Stimulated activated naive CD4-positive, alpha-beta T cell (primary cell): ENCODE measurements around the gene PTEN.

ENCODE experiments used
- DNase-seq, 6 experiments: peaks; one replicate each; lab custom pipeline; 2025; lab: John Stamatoyannopoulos, UW

Gene PTEN

GRCh38 chr10:87920538-87920937 lies 57.1 kb downstream of the PTEN start:
- DNase-seq: no peak

DNA sequence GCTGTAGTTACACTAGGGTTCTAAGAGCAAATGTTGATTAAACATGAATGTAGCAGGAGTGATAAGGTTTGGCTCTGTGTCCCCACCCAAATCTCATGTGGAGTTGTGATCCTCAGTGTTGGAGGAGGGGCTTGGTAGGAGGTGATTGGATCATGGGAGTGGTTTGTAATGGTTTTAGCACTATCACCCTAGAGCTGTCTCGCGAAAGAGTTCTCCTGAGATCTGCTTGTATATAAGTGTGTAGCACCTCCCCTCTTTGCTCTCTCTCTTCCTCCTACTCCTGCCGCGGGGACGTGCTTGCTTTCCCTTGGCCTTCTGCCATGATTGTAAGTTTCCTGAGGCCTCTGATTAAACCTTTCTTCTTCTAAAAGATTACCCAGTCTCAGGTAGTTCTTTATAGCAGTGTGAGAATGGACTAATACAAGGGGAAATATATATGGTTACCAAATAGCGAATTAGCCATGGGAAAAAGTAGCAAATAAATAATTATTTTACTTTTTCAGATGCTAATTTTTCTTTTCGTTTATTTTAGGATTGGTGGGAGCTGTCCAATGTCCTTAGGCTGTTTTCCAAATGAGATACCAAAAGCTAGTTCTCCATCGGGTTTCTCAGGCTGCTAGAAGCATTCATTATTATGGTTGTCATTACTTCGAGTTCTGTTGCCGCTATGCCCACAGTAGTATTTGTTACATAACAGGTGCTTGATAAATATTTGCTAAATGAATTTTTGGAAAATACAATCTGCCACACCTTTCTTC lies 58.7 kb downstream of the PTEN start:
- no peak for DNase-seq

- no peak for DNase-seq
Observed at GRCh38 chr10:87923233-87923632, 59.8 kb downstream of the PTEN start.

DNA sequence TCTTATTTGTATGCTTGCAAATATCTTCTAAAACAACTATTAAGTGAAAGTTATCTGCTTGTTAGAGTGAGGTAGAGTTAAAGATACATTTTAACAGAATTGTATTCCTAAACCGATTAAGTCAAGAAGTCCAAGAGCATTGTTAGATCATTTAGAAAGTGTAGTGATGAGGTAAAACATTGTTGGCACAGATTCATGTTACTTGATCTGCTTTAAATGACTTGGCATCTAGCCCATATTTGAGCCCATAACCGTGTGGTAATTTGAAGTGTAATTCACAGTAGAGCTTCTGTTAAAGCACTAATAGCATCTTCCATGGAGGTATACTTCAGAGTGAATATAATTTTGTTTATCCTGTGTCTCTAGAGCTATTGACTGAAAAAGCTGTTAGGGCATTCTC lies 62.1 kb downstream of the PTEN start:
- DNase-seq: no peak

DNA sequence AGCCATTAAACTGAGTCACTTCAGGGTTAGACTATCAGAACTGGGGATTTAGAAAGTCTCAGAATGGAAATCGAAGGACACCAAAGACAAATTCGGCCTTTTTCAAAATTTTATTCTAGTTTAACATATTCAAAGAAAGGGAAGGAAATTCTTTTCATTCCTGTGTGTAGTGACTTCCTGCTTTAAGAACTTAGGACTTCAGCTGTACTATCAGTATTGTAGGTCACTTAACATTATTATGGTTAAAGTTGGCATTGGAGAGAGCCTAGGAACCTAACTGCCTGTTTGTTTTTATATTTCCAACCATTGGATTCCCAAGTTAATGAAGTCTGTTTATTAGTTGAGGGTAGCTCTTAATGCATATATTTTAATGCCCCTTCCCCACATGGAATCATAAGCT lies 63.7 kb downstream of the PTEN start:
- DNase-seq: no peak

- no peak for DNase-seq
Observed at GRCh38 chr10:87928996-87929395, 65.6 kb downstream of the PTEN start.

DNA sequence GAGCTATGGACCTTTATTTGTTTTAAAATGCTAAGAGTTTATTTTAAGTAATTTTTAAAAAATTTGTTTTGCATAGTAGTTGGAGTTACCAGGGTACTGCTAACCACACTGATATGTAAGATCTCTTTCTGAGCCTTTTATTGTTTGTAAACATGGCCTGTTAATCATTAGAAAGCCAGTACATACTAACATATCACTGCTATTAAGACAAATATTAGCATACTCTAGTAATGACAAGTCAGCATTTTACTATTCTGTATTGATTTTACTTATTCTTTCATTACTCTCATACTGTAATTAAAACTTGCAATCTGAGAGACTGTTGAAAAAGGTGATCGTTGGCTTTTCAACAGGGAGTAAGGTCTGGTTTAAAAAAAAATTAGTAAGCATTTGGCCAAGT lies 66.7 kb downstream of the PTEN start:
- DNase-seq: no peak

DNA sequence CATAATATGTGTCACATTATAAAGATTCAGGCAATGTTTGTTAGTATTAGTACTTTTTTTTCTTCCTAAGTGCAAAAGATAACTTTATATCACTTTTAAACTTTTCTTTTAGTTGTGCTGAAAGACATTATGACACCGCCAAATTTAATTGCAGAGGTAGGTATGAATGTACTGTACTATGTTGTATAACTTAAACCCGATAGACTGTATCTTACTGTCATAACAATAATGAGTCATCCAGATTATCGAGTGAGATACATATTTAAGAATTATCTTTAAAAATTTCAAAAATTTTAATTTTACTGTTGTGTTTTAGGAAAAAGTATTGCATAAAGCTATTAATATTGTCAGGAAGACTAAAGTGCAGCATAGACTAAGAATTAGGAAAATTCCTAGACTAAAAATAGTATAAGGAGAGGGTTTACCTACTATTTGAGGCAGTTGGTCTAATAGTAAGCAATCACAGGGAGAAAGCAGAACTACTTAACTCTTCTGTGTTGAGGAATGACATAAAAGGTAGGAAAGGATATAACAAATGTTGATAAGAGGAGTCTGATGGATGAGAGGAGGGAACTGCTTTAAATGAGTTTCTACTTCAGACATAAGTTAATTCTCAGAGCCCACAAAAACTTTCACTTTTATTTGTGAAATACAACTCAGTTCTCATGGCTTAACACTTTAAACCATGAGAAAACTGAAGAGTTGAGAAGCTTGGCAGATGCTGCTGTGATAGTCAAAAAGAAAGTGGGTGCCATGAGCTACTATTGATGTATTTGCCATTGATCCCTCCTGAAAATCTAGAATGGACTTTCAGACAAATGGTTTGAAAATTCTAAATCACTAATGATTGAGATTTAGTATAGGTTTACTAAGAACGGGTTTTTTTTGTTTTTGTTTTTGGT lies 67.8 kb downstream of the PTEN start:
- no peak for DNase-seq

DNA sequence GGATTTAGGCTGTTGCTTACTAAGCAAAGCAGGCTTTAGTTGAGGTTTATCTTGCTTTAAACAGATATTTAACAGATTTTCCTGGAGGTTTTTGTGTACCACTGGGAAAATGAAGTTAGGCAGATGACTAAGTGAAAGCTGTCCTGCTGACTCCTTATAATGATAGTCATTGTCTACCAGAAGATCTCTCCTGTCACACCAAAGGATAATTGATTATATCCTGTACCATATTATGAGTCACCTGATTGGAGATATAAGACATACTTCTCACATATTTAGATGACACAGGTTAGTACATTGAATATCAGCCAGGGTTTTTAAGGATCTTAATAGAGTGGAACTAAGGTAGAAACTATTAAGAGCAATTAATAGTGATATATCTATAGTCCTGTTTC lies 68.4 kb downstream of the PTEN start:
- no peak for DNase-seq

- DNase-seq: no peak
Observed at GRCh38 chr10:87935290-87936141, 72.1 kb downstream of the PTEN start.

DNA sequence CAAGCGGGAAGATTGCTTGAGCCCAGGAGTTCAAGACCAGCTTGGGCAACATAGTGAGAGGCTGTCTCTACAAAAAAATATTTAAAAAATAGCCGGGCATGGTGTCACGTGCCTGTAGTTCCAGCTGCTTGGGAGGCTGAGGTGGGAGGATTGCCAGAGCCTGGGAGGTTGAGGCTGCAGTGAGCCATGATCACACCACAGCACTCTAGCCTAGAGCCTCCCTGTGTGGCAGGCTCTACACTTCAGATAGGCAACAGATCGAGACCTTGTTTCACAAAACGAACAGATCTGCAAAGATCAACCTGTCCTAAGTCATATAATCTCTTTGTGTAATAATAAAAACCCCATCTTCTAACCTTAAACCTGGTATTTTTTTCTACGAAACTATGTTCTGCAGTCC lies 76.8 kb downstream of the PTEN start:
- DNase-seq: no peak

GRCh38 chr10:87942884-87943527 lies 79.6 kb downstream of the PTEN start:
- no peak for DNase-seq

- DNase-seq: no peak
Observed at GRCh38 chr10:87945984-87946383, 82.6 kb downstream of the PTEN start.

- no peak for DNase-seq
Observed at GRCh38 chr10:87952612-87953011, 89.2 kb downstream of the PTEN start.

DNA sequence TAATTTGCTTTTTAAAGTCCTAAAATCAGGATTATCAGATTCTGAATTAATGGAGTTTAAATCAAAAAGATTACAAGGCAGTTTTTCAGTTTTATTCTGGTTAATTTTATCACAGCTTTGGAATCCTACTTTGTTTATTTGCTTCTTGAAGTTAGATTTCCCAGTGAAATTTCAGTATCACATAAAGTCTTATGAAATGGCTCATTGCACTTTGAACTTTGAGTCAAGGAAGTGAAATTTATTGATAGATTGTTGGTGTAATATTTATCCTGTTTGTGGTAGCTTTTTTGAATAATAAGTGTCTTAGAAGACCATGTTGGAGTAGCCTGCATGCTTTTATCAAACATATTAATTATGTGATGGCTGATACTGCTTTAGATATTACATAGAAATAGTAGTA lies 92.6 kb downstream of the PTEN start:
- DNase-seq: no peak

GRCh38 chr10:87957702-87958101 lies 94.3 kb downstream of the PTEN start:
- DNase-seq: no peak

DNA sequence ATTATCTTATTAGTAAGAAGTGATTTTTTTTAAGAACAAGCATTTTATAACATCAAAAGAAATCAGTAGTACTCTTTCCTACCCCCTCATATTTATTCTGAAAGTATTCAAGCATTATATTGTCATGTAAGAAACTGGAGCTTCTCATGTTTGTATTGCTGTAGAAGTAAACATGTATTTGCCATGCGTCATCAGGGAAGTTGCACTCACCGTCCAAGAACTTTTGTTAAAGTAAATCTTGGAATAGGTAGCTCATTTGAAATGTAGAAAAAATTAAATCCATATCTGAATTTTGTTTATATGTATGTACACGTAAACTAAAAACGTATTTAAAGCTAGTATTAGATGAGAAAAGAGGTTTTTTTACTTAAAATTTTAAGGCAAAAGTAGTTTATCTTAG lies 96.8 kb downstream of the PTEN start:
- no peak for DNase-seq

DNA sequence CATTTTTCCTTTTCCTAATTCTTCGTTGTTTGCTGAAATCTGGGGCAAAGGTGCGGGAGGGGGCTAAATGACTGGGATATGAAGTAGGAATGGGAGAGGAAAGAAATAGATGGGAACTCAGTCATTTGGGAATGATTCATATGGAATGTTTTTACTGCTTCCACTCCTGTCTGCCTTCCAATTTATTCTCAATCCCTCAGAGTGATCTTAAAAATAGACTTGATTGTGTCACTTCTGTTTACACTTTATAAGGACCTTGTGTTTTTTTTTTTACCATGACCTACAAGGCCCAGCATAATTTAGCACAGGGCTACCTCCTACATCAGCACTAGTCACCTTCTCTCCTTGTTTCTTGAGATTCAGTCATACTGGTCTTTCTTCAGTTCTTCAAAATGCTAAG lies 97.9 kb downstream of the PTEN start:
- no peak for DNase-seq

- DNase-seq: no peak
Observed at GRCh38 chr10:87966459-87966858, 103.0 kb downstream of the PTEN start.

GRCh38 chr10:87973635-87974034 lies 110.2 kb downstream of the PTEN start:
- DNase-seq: no peak

- no peak for DNase-seq
Observed at GRCh38 chr10:87974130-87974529, 110.7 kb downstream of the PTEN start.

DNA sequence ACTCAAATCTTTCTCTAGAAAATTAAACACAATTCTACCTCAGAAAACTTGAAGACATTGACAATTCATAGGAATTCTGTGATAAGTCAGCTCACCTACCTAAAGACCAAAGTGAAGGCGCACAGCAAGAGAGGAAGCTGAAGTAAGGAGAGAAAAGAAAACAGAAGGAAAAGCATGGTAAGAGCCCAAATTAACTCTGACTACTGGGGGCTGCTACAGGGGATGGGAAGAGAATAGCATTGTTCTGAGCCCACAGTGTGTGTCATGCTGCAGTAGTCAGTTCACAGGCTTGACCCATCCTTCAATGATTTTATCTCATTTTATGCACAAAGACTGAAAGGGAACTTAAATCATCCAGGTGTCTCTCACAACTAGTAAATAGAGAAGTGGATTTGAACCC lies 111.3 kb downstream of the PTEN start:
- DNase-seq: no peak
